Measurements from ENCODE around the gene VEZT. TPM values are rescaled to one million over a fixed set of nuclear protein-coding genes. Genes with fewer than 3 reads are reported as not detected.

The VEZT gene
- total RNA-seq, 2 experiments from 2014 or later = 52.6 to 57.2 TPM

- no peak for TF ChIP-seq CTCF (IDR thresholded peaks at IDR 0.05)
- H3K9me3 Mint-ChIP-seq = no peaks in the 10 kb centered on the region
- CTCF ChIA-PET = no interaction called here
- Histone ChIP-seq H3K27ac (ENCODE audit: low read depth in 1 of 2, low read length in 2 of 2) (no peak overlapping the region), H3K27me3 (ENCODE audit: control insufficient read depth in 1 of 2, insufficient read depth in 2 of 2, low read length in 2 of 2) (no peaks in the 10 kb centered on the region), H3K36me3 (ENCODE audit: insufficient read depth, low read length) (no peaks in the 10 kb centered on the region), H3K4me1 (ENCODE audit: insufficient read depth, low read length) (no peaks in the 10 kb centered on the region), H3K4me3 (ENCODE audit: low read length) (no peak overlapping the region), H3K9me3 (ENCODE audit: control insufficient read depth in 1 of 2, insufficient read depth in 1 of 2, low read length in 2 of 2) (no peaks in the 10 kb centered on the region)
- no peaks in the 10 kb centered on the region for H3K36me3 Mint-ChIP-seq (ENCODE audit: low read depth)
- DNase-seq = no peak
- no peaks in the 10 kb centered on the region for H3K27me3 Mint-ChIP-seq
- H3K4me1 Mint-ChIP-seq (ENCODE audit: low read depth) = peaks cover 6% of the 10 kb centered on the region
- intact Hi-C loops (cut with DNase I, micrococcal nuclease) = loop anchor here in 1 of 2 experiments (10.0 kb wide), 1 partner anchor 198 kb away; no protein-coding TSS in a partner anchor
- POLR2A ChIA-PET = no interaction called here
- no peak overlapping the region for H3K27ac Mint-ChIP-seq
- ATAC-seq (ENCODE audit: poor library complexity) = no peak
- no peak overlapping the region for H3K4me3 Mint-ChIP-seq
Observed at GRCh38 chr12:95337146-95337545, 119.5 kb downstream of the VEZT start.

- no peaks in the 10 kb centered on the region for H3K4me1 ChIP-seq (ENCODE audit: insufficient read depth, low read length)
- intact Hi-C loops (cut with DNase I, micrococcal nuclease) = loop anchor here in 1 of 2 experiments (10.0 kb wide), 1 partner anchor 196 kb away; no protein-coding TSS in a partner anchor
- H3K27ac ChIP-seq (ENCODE audit: low read depth in 1 of 2, low read length in 2 of 2) = no peak overlapping the region
- Mint-ChIP-seq H3K27ac (no peak overlapping the region), H3K9me3 (no peaks in the 10 kb centered on the region), H3K4me1 (ENCODE audit: low read depth) (peaks cover 5% of the 10 kb centered on the region), H3K4me3 (no peak overlapping the region), H3K36me3 (ENCODE audit: low read depth) (no peaks in the 10 kb centered on the region), H3K27me3 (no peaks in the 10 kb centered on the region)
- DNase-seq (no peak), ATAC-seq (ENCODE audit: poor library complexity) (no peak)
- H3K4me3 ChIP-seq (ENCODE audit: low read length) = no peak overlapping the region
- no peaks in the 10 kb centered on the region for H3K27me3 ChIP-seq (ENCODE audit: control insufficient read depth in 1 of 2, insufficient read depth in 2 of 2, low read length in 2 of 2)
- no peaks in the 10 kb centered on the region for H3K9me3 ChIP-seq (ENCODE audit: control insufficient read depth in 1 of 2, insufficient read depth in 1 of 2, low read length in 2 of 2)
- no peaks in the 10 kb centered on the region for H3K36me3 ChIP-seq (ENCODE audit: insufficient read depth, low read length)
- ChIA-PET POLR2A (no interaction called here), CTCF (no interaction called here)
- TF ChIP-seq CTCF (IDR thresholded peaks at IDR 0.05) = no peak
Observed at GRCh38 chr12:95339086-95339788, 121.6 kb downstream of the VEZT start.

GRCh38 chr12:95342008-95342407 lies 124.4 kb downstream of the VEZT start:
- Mint-ChIP-seq H3K27ac (no peak overlapping the region), H3K9me3 (no peaks in the 10 kb centered on the region), H3K4me3 (no peak overlapping the region), H3K4me1 (ENCODE audit: low read depth) (no peaks in the 10 kb centered on the region), H3K36me3 (ENCODE audit: low read depth) (no peaks in the 10 kb centered on the region), H3K27me3 (no peaks in the 10 kb centered on the region)
- no peaks in the 10 kb centered on the region for H3K27me3 ChIP-seq (ENCODE audit: control insufficient read depth in 1 of 2, insufficient read depth in 2 of 2, low read length in 2 of 2)
- no peak for ATAC-seq (ENCODE audit: poor library complexity)
- no peaks in the 10 kb centered on the region for H3K4me1 ChIP-seq (ENCODE audit: insufficient read depth, low read length)
- H3K9me3 ChIP-seq (ENCODE audit: control insufficient read depth in 1 of 2, insufficient read depth in 1 of 2, low read length in 2 of 2) = no peaks in the 10 kb centered on the region
- H3K27ac ChIP-seq (ENCODE audit: low read depth in 1 of 2, low read length in 2 of 2) = no peak overlapping the region
- DNase-seq = no peak
- ChIA-PET POLR2A (no interaction called here), CTCF (no interaction called here)
- intact Hi-C loops (cut with DNase I, micrococcal nuclease) = no loop called here
- no peak for TF ChIP-seq CTCF (IDR thresholded peaks at IDR 0.05)
- no peaks in the 10 kb centered on the region for H3K36me3 ChIP-seq (ENCODE audit: insufficient read depth, low read length)
- H3K4me3 ChIP-seq (ENCODE audit: low read length) = no peak overlapping the region

Measured in CD4-positive, alpha-beta T cell (primary cell).